ENCODE results near the gene NOL12.

Gene NOL12

DNA sequence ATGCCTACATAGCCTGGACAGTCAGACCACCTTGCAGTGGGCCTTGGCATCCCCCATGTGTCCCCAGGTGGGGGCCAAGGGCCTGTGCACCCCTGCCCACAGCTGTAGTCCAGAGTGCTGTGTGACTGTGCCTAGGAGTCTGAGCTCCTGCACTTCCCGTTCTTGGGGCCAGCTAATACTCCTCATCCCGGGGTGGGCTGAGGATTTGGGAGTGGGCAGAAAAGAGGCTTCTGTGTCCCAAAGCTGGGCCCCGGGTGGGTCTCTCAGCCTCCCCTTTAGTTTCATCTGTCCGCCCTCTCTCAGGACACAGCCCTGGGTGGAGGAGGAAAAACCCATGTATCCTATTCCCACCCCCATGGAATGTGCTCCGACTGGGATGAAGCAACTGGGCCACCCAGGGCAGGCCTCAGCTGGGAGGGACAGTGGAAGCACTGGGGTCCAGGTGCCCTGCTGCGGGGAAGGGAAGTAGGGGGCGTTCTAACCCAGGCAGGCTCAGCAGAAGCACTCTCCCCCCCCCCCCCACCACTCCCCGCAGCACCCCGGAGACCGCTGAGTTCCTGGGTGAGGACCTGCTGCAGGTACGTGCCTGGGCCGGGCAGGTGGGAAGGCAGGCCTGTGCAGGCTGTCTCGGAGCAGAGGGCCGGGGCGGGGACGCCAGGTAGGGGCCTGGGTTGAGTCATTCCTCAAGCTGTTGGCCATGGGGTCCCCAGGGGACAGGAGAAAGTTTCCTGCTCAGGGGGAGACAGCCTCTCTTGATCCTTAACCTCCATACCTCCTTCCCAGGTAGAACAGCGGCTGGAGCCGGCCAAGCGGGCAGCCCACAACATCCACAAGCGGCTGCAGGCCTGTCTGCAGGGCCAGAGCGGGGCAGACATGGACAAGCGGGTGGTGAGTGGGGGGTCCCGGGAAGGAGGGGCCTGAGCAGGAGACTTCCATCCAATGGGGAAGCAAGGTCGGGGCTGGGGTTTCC is 45.3 kb upstream of the NOL12 start:
- TF ChIP-seq, protein P1, sequence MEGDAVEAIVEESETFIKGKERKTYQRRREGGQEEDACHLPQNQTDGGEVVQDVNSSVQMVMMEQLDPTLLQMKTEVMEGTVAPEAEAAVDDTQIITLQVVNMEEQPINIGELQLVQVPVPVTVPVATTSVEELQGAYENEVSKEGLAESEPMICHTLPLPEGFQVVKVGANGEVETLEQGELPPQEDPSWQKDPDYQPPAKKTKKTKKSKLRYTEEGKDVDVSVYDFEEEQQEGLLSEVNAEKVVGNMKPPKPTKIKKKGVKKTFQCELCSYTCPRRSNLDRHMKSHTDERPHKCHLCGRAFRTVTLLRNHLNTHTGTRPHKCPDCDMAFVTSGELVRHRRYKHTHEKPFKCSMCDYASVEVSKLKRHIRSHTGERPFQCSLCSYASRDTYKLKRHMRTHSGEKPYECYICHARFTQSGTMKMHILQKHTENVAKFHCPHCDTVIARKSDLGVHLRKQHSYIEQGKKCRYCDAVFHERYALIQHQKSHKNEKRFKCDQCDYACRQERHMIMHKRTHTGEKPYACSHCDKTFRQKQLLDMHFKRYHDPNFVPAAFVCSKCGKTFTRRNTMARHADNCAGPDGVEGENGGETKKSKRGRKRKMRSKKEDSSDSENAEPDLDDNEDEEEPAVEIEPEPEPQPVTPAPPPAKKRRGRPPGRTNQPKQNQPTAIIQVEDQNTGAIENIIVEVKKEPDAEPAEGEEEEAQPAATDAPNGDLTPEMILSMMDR (IDR thresholded peaks at IDR 0.05; ENCODE audit: insufficient read depth, low read depth, low read length, missing control alignments), result no peak
- H3K4me3 ChIP-seq (ENCODE audit: low read length), result peak overlapping the region; percentile 95
- DNase-seq (ENCODE audit: low read depth), result peak; percentile 86

DNA sequence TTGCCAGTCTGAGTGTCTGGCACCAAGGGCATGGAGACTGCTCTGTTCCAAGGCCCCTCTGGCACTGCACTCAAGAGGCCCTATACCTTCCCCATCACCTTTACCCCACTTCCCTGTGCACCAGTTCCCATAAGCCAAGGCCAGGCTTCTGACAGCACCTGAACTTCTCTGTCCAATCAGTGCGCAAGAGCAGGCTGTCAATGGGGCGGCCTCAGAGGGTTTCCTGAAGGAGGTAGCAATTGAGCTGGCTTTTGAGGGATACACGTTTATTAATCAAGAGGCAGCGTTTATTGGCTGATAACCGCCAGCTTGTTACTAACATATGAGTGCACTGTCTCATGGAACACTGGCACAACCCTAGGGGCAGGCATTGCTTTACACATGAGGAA is 44.6 kb upstream of the NOL12 start:
- no peak for DNase-seq (ENCODE audit: low read depth)
- H3K4me3 ChIP-seq (ENCODE audit: low read length), result peak overlapping the region; percentile 95
- TF ChIP-seq, protein P1 (IDR thresholded peaks at IDR 0.05; ENCODE audit: insufficient read depth, low read depth, low read length, missing control alignments), result no peak

DNA sequence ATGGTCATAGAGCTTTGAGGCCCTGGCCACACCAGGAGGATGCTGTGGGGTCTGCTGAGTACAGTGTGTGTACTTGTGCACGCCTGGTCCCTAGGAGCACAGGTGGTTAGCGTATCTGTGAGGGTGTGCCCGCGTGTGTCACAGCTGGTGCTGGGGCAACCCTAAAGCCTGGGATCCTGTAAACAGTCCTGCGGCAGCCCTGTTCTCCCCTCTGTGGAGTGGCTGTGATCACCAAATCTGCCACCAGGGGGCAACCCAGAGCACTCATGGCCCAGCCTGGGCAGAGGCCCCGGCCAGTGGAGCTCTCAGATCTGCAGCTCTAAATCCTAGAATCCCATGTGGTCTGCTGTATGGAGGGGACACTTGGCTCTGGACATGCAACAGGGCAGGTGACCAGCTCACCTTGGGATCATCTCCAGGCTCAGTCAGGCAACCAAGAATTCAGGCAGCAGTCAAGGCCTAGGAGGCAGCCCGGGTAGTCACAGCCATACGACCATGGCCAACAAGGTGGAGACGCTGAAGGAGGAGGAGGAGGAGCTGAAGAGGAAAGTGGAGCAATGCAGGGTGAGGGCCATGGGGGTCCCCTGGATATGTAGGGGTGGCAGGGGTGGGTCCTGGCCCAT is 42.8 kb upstream of the NOL12 start:
- TF ChIP-seq, protein P1 (IDR thresholded peaks at IDR 0.05; ENCODE audit: insufficient read depth, low read depth, low read length, missing control alignments), result peak; percentile 92
- no peak overlapping the region for H3K4me3 ChIP-seq (ENCODE audit: low read length)
- peak; percentile 76 for DNase-seq (ENCODE audit: low read depth)

DNA sequence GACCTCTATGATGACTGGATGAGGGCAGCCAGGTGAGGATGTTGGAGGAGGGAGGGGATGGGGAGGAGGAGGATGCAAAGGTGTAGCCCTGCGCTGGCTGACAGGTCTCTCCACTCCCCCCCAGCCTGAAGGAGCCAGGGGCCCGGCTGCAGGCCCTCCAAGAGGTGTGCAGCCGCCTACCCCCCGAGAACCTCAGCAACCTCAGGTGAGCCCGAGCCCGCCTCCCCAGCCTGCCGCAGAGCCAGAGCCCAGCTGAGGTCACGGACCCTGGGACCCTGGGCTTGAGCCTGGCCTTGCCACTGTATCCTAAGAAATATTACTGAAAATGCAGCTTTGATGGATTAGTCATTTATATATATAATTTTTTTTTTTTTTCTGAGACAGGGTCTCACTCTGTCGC is 38.8 kb upstream of the NOL12 start:
- TF ChIP-seq, protein P1 (IDR thresholded peaks at IDR 0.05; ENCODE audit: insufficient read depth, low read depth, low read length, missing control alignments), result no peak
- no peak overlapping the region for H3K4me3 ChIP-seq (ENCODE audit: low read length)
- DNase-seq (ENCODE audit: low read depth), result no peak

DNA sequence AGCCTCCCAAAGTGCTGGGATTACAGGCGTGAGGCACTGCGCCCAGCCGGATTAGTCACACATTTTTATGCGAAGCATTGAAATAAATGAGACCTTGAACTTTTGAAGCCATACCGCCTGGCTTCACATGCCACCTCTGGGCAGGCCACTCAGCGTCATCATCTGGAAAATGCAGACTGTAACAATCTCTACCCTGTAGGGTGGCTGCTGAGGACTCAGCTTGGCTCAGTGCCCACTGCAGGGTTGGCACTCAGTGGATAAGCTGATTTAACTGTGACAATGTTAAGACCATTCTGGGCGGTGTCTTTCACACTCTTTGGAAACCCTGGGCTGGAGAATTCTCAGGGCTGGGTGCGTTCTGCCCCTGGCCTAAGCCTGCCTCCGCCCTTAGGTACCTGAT is 38.2 kb upstream of the NOL12 start:
- H3K4me3 ChIP-seq (ENCODE audit: low read length), result no peak overlapping the region
- DNase-seq (ENCODE audit: low read depth), result no peak
- TF ChIP-seq, protein P1 (IDR thresholded peaks at IDR 0.05; ENCODE audit: insufficient read depth, low read depth, low read length, missing control alignments), result no peak

DNA sequence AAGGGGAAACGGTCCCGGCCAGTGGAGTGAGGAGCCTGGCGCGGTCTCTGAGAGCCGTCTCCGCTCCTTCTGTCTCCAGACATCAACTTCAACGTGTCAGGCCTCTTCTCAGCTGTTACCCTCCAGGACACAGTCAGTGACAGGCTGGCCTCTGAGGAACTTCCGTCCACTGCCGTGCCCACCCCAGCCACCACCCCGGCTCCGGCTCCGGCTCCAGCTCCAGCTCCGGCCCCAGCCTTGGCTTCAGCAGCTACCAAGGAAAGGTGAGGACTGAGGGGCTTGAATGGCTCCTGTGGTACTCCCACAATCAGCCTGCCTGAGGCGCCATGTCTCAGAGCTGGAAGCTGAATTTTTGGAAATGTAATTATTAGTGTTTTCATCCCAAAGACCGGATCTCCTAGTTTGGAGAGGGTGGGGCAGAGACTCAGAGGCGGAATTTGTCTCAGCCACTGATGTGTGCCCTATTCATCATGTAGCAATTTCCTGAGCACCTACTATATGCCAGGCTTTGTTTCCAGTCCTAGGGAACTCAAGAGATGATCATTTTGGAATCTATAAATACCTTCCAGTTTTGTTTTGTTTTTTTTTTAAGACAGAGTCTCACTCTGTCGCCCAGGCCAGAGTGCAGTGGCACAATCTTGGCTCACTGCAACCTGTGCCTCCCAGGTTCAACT is 35.5 kb upstream of the NOL12 start:
- DNase-seq (ENCODE audit: low read depth), result no peak
- TF ChIP-seq, protein P1 (IDR thresholded peaks at IDR 0.05; ENCODE audit: insufficient read depth, low read depth, low read length, missing control alignments), result no peak
- H3K4me3 ChIP-seq (ENCODE audit: low read length), result no peak overlapping the region
